Measurements from ENCODE around the gene PDCD11.

The PDCD11 gene

GRCh38 chr10:103472005-103472404 is 75.6 kb downstream of the PDCD11 start:
- no peaks in the 10 kb centered on the region for H3K4me1 ChIP-seq
- H3K27me3 ChIP-seq: no peaks in the 10 kb centered on the region
- DNase-seq: no peak
- H3K9me3 ChIP-seq: no peaks in the 10 kb centered on the region
- H3K4me3 ChIP-seq (ENCODE audit: low read depth, low read length): no peak overlapping the region
- H3K36me3 ChIP-seq: no peaks in the 10 kb centered on the region
- TF ChIP-seq CTCF (IDR thresholded peaks at IDR 0.05; ENCODE audit: low read depth, low read length): no peak

GRCh38 chr10:103473261-103473671 is 76.8 kb downstream of the PDCD11 start:
- H3K4me1 ChIP-seq: no peaks in the 10 kb centered on the region
- no peak for TF ChIP-seq CTCF (IDR thresholded peaks at IDR 0.05; ENCODE audit: low read depth, low read length)
- H3K9me3 ChIP-seq: no peaks in the 10 kb centered on the region
- no peaks in the 10 kb centered on the region for H3K36me3 ChIP-seq
- H3K27me3 ChIP-seq: no peaks in the 10 kb centered on the region
- DNase-seq: no peak
- H3K4me3 ChIP-seq (ENCODE audit: low read depth, low read length): no peak overlapping the region

GRCh38 chr10:103474077-103474476 is 77.7 kb downstream of the PDCD11 start:
- DNase-seq: no peak
- no peak overlapping the region for H3K4me3 ChIP-seq (ENCODE audit: low read depth, low read length)
- no peaks in the 10 kb centered on the region for H3K4me1 ChIP-seq
- H3K36me3 ChIP-seq: no peaks in the 10 kb centered on the region
- no peak for TF ChIP-seq CTCF (IDR thresholded peaks at IDR 0.05; ENCODE audit: low read depth, low read length)
- no peaks in the 10 kb centered on the region for H3K9me3 ChIP-seq
- H3K27me3 ChIP-seq: no peaks in the 10 kb centered on the region

GRCh38 chr10:103475437-103475836 is 79.0 kb downstream of the PDCD11 start:
- Histone ChIP-seq H3K9me3 (no peaks in the 10 kb centered on the region), H3K27me3 (no peaks in the 10 kb centered on the region), H3K4me1 (no peaks in the 10 kb centered on the region), H3K4me3 (ENCODE audit: low read depth, low read length) (no peak overlapping the region), H3K36me3 (no peaks in the 10 kb centered on the region)
- no peak for TF ChIP-seq CTCF (IDR thresholded peaks at IDR 0.05; ENCODE audit: low read depth, low read length)
- DNase-seq: no peak

GRCh38 chr10:103476046-103476768 is 79.8 kb downstream of the PDCD11 start:
- Histone ChIP-seq H3K36me3 (no peaks in the 10 kb centered on the region), H3K4me1 (no peaks in the 10 kb centered on the region)
- no peak for DNase-seq

More at GRCh38 chr10:103476046-103476768, 79.8 kb downstream of the PDCD11 start:
- Histone ChIP-seq H3K4me3 (ENCODE audit: low read depth, low read length) (no peak overlapping the region), H3K27me3 (no peaks in the 10 kb centered on the region), H3K9me3 (no peaks in the 10 kb centered on the region)
- peak; percentile 32 for TF ChIP-seq CTCF (IDR thresholded peaks at IDR 0.05; ENCODE audit: low read depth, low read length)

Data from BE2C (cell line).